GM12878 (cell line): ENCODE results near the gene OPCML. TPM values are rescaled to one million over a fixed set of nuclear protein-coding genes. Genes with fewer than 3 reads are reported as not detected.

Experiments used
- ATAC-seq: fragments of 200-7000 bp; cut with Tn5 transposase; 3 replicates; pipeline ENCODE4 v1.9.1; 2020; ENCODE audit warnings: mild to moderate bottlenecking, moderate library complexity
- BruUV-seq: library from RNA; stranded (reverse); fragments of 400-500 nt; replicated peaks from 2 replicates; lab custom pipeline; 2021; lab: Mats Ljungman, UMichigan
- CTCF ChIA-PET: fragments of 300-600 bp; sonication (Branson Sonifier 250); formaldehyde crosslinking; extraction: SDS; loops from one replicate; lab custom pipeline; 2021; ENCODE audit warnings: inconsistent platforms; lab: Yijun Ruan, JAX
- POLR2A ChIA-PET: fragments of 350-600 bp; formaldehyde crosslinking; extraction: SDS; loops from one replicate; lab custom pipeline; 2021; ENCODE audit warnings: inconsistent platforms; lab: Charles Lee
- RAD21 ChIA-PET: fragments of 300-600 bp; sonication (Branson Sonifier 250); formaldehyde crosslinking; loops from one replicate; lab custom pipeline; 2023; ENCODE audit warnings: antibody characterized with exemption; ENCODE audit not compliant: unreplicated experiment; lab: Charles Lee
- SMC1A ChIA-PET: fragments of 300-600 bp; sonication (Branson Sonifier 250); formaldehyde crosslinking; loops from one replicate; lab custom pipeline; 2023; ENCODE audit not compliant: unreplicated experiment, uncharacterized antibody; lab: Charles Lee
- DNase-seq: peaks from one replicate; pipeline ENCODE4 v3.0.0-alpha.2; 2011; ENCODE audit warnings: low read depth, low spot score
- FAIRE-seq: peaks from 3 replicates; lab custom pipeline; 2011; peaks lifted over from hg19 to GRCh38; lab: Jason Lieb, UNC
- H2AFZ ChIP-seq: 2 replicates; pipeline ENCODE4 v1.6.0; 2011; ENCODE audit warnings: low read depth, low read length, control low read depth; ENCODE audit not compliant: control insufficient read depth
- H3K27ac ChIP-seq: 2 replicates; pipeline ENCODE4 v1.5.1; 2011; ENCODE audit warnings: control low read depth; ENCODE audit not compliant: control insufficient read depth, insufficient read depth
- H3K27me3 ChIP-seq, 2 experiments: replicated peaks in 1 of 2; 2 replicates each; pipeline versions ENCODE4 v1.6.0 to v1.6.1; 2011; ENCODE audit warnings: low read length in 1 of 2; ENCODE audit not compliant: control insufficient read depth in 2 of 2, insufficient read depth in 2 of 2
- H3K36me3 ChIP-seq, 2 experiments: 2 replicates each; pipeline ENCODE4 v1.5.1; 2011; ENCODE audit warnings: low read length in 1 of 2; ENCODE audit not compliant: control insufficient read depth in 2 of 2, insufficient read depth in 2 of 2
- H3K4me1 ChIP-seq: 2 replicates; pipeline ENCODE4 v1.6.1; 2011; ENCODE audit warnings: mild to moderate bottlenecking, low read length, moderate library complexity, mixed read lengths; ENCODE audit not compliant: control insufficient read depth, insufficient read depth
- H3K4me2 ChIP-seq: 2 replicates; pipeline ENCODE4 v1.6.0; 2011; ENCODE audit warnings: control low read depth; ENCODE audit not compliant: control insufficient read depth, insufficient read depth
- H3K4me3 ChIP-seq: fragments of 200-600 bp; sonication (generic); 2 replicates; pipeline ENCODE4 v1.5.1; 2016
- H3K79me2 ChIP-seq: 2 replicates; pipeline ENCODE4 v1.6.0; 2011; ENCODE audit warnings: low read length; ENCODE audit not compliant: control insufficient read depth, insufficient read depth
- H3K9ac ChIP-seq: 2 replicates; pipeline ENCODE4 v1.8.0; 2011; ENCODE audit warnings: low read length, control low read depth, mixed read lengths; ENCODE audit not compliant: control insufficient read depth, insufficient read depth
- H3K9me3 ChIP-seq: replicated peaks from 3 replicates; pipeline ENCODE4 v1.5.1; 2011; ENCODE audit warnings: mild to moderate bottlenecking, low read length; ENCODE audit not compliant: control insufficient read depth, insufficient read depth
- H4K20me1 ChIP-seq: 2 replicates; pipeline ENCODE4 v1.6.0; 2011; ENCODE audit not compliant: control insufficient read depth, insufficient read depth
- ATF2 ChIP-seq: IDR thresholded peaks from 2 replicates; pipeline ENCODE4 v1.6.1; 2012; ENCODE audit warnings: low read length, inconsistent platforms
- CEBPB ChIP-seq, 2 experiments: fragments of 150-350 bp in 1 of 2; IDR thresholded peaks; 2 replicates each; pipeline ENCODE4 v1.6.1; 2012 to 2014; ENCODE audit warnings: low read depth in 2 of 2, low read length in 2 of 2, borderline replicate concordance in 1 of 2, inconsistent platforms in 1 of 2
- ETV6 ChIP-seq, 2 experiments: fragments of 450-650 bp in 1 of 2; IDR thresholded peaks in 1 of 2; conservative IDR thresholded peaks in 1 of 2; 2 replicates each; pipeline ENCODE4 v1.6.1; 2014; ENCODE audit warnings: antibody characterized with exemption in 1 of 2, borderline replicate concordance in 1 of 2, low read depth in 1 of 2, mild to moderate bottlenecking in 1 of 2, moderate library complexity in 1 of 2
- IRF4 ChIP-seq: IDR thresholded peaks from 2 replicates; pipeline ENCODE4 v1.6.1; 2011; ENCODE audit warnings: low read depth, low read length
- POLR2AphosphoS5 ChIP-seq: IDR thresholded peaks from 2 replicates; pipeline ENCODE4 v1.6.1; 2011; ENCODE audit warnings: mild to moderate bottlenecking, low read length, inconsistent platforms
- POU2F2 ChIP-seq: IDR thresholded peaks from 3 replicates; pipeline ENCODE4 v1.6.1; 2011; ENCODE audit warnings: low read depth, mild to moderate bottlenecking, low read length, borderline replicate concordance
- RAD51 ChIP-seq: fragments of 450-650 bp; IDR thresholded peaks from 2 replicates; pipeline ENCODE4 v1.6.1; 2016; ENCODE audit warnings: moderate library complexity, mild to moderate bottlenecking, inconsistent platforms
- SIN3A ChIP-seq: IDR thresholded peaks from 2 replicates; pipeline ENCODE4 v1.6.1; 2012; ENCODE audit warnings: low read depth, low read length, improper control_type of control experiment
- SMC3 ChIP-seq: IDR thresholded peaks from 2 replicates; pipeline ENCODE4 v1.6.1; 2011; ENCODE audit warnings: low read length, improper control_type of control experiment, borderline replicate concordance
- ZNF217 ChIP-seq: fragments of 450-650 bp; IDR thresholded peaks from 2 replicates; pipeline ENCODE4 v1.6.1; 2017; ENCODE audit warnings: antibody characterized with exemption, mild to moderate bottlenecking
- WGBS: methylation state at CpG from one replicate; pipeline ENCODE4 v1.1.6; 2016; ENCODE audit warnings: low lambda C conversion rate; ENCODE audit not compliant: insufficient replicate concordance, insufficient coverage; ENCODE audit errors: missing lambda C conversion rate; 5-methylcytosine and 5-hydroxymethylcytosine counted together
- in situ Hi-C: fragments of 300-500 bp; cut with MboI; formaldehyde crosslinking; loops from 9 replicates; pipeline ENCODE4 v1.14.3; 2018; ENCODE audit warnings: mixed read lengths
- intact Hi-C: fragments of 100-400 bp; cut with micrococcal nuclease; formaldehyde crosslinking; loops from one replicate; pipeline ENCODE4 v1.14.2; 2022; ENCODE audit not compliant: unreplicated experiment
- polyA plus RNA-seq, 11 experiments: library from polyadenylated mRNA; depleted of rRNA in 4 of 11; unstranded in 6 of 11; stranded (reverse) in 5 of 11; fragments of >200 nt; fragmentation: Nextera tagmentation in 4 of 11; fragmentation: Illumina TruSeq in 1 of 11; extraction: Ambion mirVana in 4 of 11; extraction: Trizol in 1 of 11; gene quantifications; 1 replicate in 1 of 11; 2 replicates in 10 of 11; pipeline versions ENCODE4 v1.2.1 to v1.2.3, GENCODE V29; 2011 to 2016; ENCODE audit warnings: inconsistent platforms in 2 of 11, missing spikeins in 2 of 11, low read depth in 1 of 11
- total RNA-seq, 4 experiments: library from RNA; depleted of rRNA in 3 of 4; stranded (reverse); fragments of >200 nt in 3 of 4; fragmentation: Illumina TruSeq in 1 of 4; extraction: Trizol in 1 of 4; gene quantifications; 2 replicates each; pipeline versions ENCODE4 v1.2.1 to v1.2.3, GENCODE V29; 2013 to 2021

The OPCML gene
- total and polyA plus RNA-seq, 10 of the 15 experiments (the other 5 are each of a cell fraction or from before 2014, with no cell fraction given) = 0.84 TPM; not detected in 9

- FAIRE-seq = no peak
- Histone ChIP-seq H3K9ac (no peak overlapping the region), H4K20me1 (no peaks in the 10 kb centered on the region), H3K36me3 (no peaks in the 10 kb centered on the region), H3K27me3 (peaks cover 0 to 1% of the 10 kb centered on the region in 2 experiments; a peak in 2 of 4 replicates), H3K27ac (no peak overlapping the region), H3K9me3 (no peaks in the 10 kb centered on the region), H3K4me2 (no peak overlapping the region), H3K4me3 (no peak overlapping the region), H3K4me1 (no peaks in the 10 kb centered on the region), H2AFZ (no peak overlapping the region), H3K79me2 (no peaks in the 10 kb centered on the region)
- CTCF ChIA-PET = interaction anchor here (1.0 to 1.6 kb wide), 3 partner anchors 9 to 13 kb away, joined by 3 to 7 read pairs (median 3); no protein-coding TSS in a partner anchor
- 22% methylated on average over 10 of the region's 10 CpGs for WGBS
- POLR2A ChIA-PET = no interaction called here
- RAD21 ChIA-PET = no interaction called here
- no peak for ATAC-seq
- in situ Hi-C loops = no loop called here
- DNase-seq = no peak
- SMC1A ChIA-PET = no interaction called here
- no TSS peak for BruUV-seq
- TF ChIP-seq RAD51 = no peak
- no peak for TF ChIP-seq CEBPB (IDR thresholded peaks at IDR 0.05; ENCODE audit: borderline replicate concordance in 1 of 2, low read depth in 2 of 2, low read length in 2 of 2)
- TF ChIP-seq SIN3A = no peak
- TF ChIP-seq POU2F2 = no peak
- no peak for TF ChIP-seq ETV6 (conservative IDR thresholded peaks at IDR 0.05 in 1 of 2, IDR thresholded peaks at IDR 0.05 in 1 of 2; ENCODE audit: borderline replicate concordance in 1 of 2, low read depth in 1 of 2)
- TF ChIP-seq SMC3 = no peak
- no peak for TF ChIP-seq ZNF217
- TF ChIP-seq ATF2 = no peak
- no peak for TF ChIP-seq IRF4
- no peak for TF ChIP-seq POLR2AphosphoS5
- intact Hi-C loops = no loop called here
Measured at GRCh38 chr11:133072858-133073582, 459.3 kb downstream of the OPCML start.
